Ovary (tissue), 9 donors: ENCODE results near the gene TPRG1L. TPM values are rescaled to one million over a fixed set of nuclear protein-coding genes. Genes with fewer than 3 reads are reported as not detected.

Experiments
- DNase-seq, 5 donors: peaks; one replicate each; pipeline ENCODE4 v3.0.0-alpha.2; 2019 to 2020
- H3K27ac ChIP-seq, 2 donors: fragments of 200-600 bp; one replicate each; pipeline versions ENCODE4 v1.5.1 to v1.8.0; 2019 to 2022
- H3K27me3 ChIP-seq: fragments of 200-600 bp; one replicate; pipeline ENCODE4 v1.8.0; 2022
- H3K36me3 ChIP-seq: fragments of 200-600 bp; sonication (generic); one replicate; pipeline ENCODE4 v1.5.1; 2019
- H3K4me1 ChIP-seq: one replicate; pipeline ENCODE4 v1.8.1; 2013; ENCODE audit warnings: mild to moderate bottlenecking, moderate library complexity; ENCODE audit not compliant: insufficient read depth
- H3K4me3 ChIP-seq: fragments of 200-600 bp; sonication (generic); one replicate; pipeline ENCODE4 v1.5.1; 2017
- H3K9me3 ChIP-seq, 2 donors: fragments of 200-600 bp in 1 of 2; sonication (generic) in 1 of 2; one replicate each; pipeline versions ENCODE4 v1.5.1 to v1.8.1; 2013 to 2019; ENCODE audit warnings: mild to moderate bottlenecking in 1 of 2, moderate library complexity in 1 of 2
- CTCF ChIP-seq, 3 donors: fragments of 450-650 bp in 2 of 3; fragments of 200-600 bp in 1 of 3; IDR thresholded peaks; one replicate each; pipeline versions ENCODE4 v1.5.1 to v1.8.0; 2016 to 2022; ENCODE audit warnings: antibody characterized with exemption in 3 of 3, mild to moderate bottlenecking in 1 of 3
- EP300 ChIP-seq: sonication (generic); formaldehyde crosslinking; IDR thresholded peaks from one replicate; pipeline ENCODE4 v1.6.1; 2017; ENCODE audit warnings: antibody characterized with exemption
- POLR2A ChIP-seq: fragments of 450-650 bp; IDR thresholded peaks from one replicate; pipeline ENCODE4 v1.6.1; 2017; ENCODE audit warnings: antibody characterized with exemption, mild to moderate bottlenecking, moderate library complexity
- WGBS, 3 donors: extraction: QIAGEN DNeasy Blood & Tissue Kit in 1 of 3; methylation state at CpG; one replicate each; pipeline versions ENCODE4 v1.1.5 to v1.1.7; 2013 to 2017; 5-methylcytosine and 5-hydroxymethylcytosine counted together
- intact Hi-C, 4 donors: fragments of 100-400 bp; cut with DNase I; formaldehyde crosslinking; loops; one replicate each; pipeline versions ENCODE4 v1.11.0 to v1.15.1; 2022 to 2023
- polyA plus RNA-seq, 2 donors: library from polyadenylated mRNA; stranded (reverse); fragments of 200-250 nt in 1 of 2; fragments of 350-450 nt in 1 of 2; fragmentation: Illumina TruSeq in 1 of 2; extraction: RNeasy Lipid Tissue Mini Kit (QIAGEN cat#74804) in 1 of 2; gene quantifications; one replicate each; pipeline ENCODE4 v1.2.3, GENCODE V29; 2013 to 2014
- total RNA-seq, 7 donors: library from RNA; depleted of rRNA in 2 of 7; stranded (reverse); fragments of >200 nt in 2 of 7; fragmentation: NEBNext Ultra II Directional in 3 of 7; extraction: Animal tissue kit (Norgen Biotek cat#: 25700) in 3 of 7; gene quantifications; one replicate each; pipeline versions ENCODE4 v1.1.0 to v1.2.4, GENCODE V29; 2016 to 2023
- donor health status: DM: no; HTN: no; CAD: no; lungs with moderate emphysema.
- donor health status: DM: no; HTN: no; CAD: no.
- donor health status: Bipolar disorder and iron deficiency.
- donor health status: DM: yes; HTN: yes; CAD: no.
- donor health status: DM: no; HTN: no; CAD: no.
- donor health status: DM: yes; HTN: yes; CAD: no.

Gene TPRG1L
- total and polyA plus RNA-seq, 9 donors = 25.3 to 71.5 (median 44.2) TPM

GRCh38 chr1:3585940-3586568 is 38.8 kb upstream of the TPRG1L start:
- no peak for DNase-seq
- Histone ChIP-seq H3K27ac (no peak overlapping the region), H3K4me1 (no peaks in the 10 kb centered on the region), H3K9me3 (no peaks in the 10 kb centered on the region), H3K27me3 (no peaks in the 10 kb centered on the region), H3K36me3 (no peaks in the 10 kb centered on the region), H3K4me3 (no peak overlapping the region)
- 86 to 91% (median 89%) methylated on average over 19 of the region's 19 CpGs for WGBS, 3 donors
- intact Hi-C loops = no loop called here
- no peak for TF ChIP-seq CTCF (IDR thresholded peaks at IDR 0.05)

- no peaks in the 10 kb centered on the region for H3K4me1 ChIP-seq
- 42 to 58% (median 52%) methylated on average over 24 of the region's 24 CpGs for WGBS, 3 donors
Observed at GRCh38 chr1:3586986-3587759, 37.6 kb upstream of the TPRG1L start.

GRCh38 chr1:3588395-3588794 is 36.4 kb upstream of the TPRG1L start:
- H3K9me3 ChIP-seq = no peaks in the 10 kb centered on the region
- H3K36me3 ChIP-seq = no peaks in the 10 kb centered on the region
- intact Hi-C loops = no loop called here
- H3K4me1 ChIP-seq = no peaks in the 10 kb centered on the region
- no peak overlapping the region for H3K4me3 ChIP-seq
- H3K27me3 ChIP-seq = no peaks in the 10 kb centered on the region
- no peak overlapping the region for H3K27ac ChIP-seq
- 86 to 92% (median 90%) methylated on average over 5 of the region's 5 CpGs for WGBS, 3 donors
- TF ChIP-seq CTCF (IDR thresholded peaks at IDR 0.05) = no peak
- TF ChIP-seq POLR2A = no peak
- TF ChIP-seq EP300 = no peak
- DNase-seq = no peak

More at GRCh38 chr1:3586986-3587759, 37.6 kb upstream of the TPRG1L start:
- DNase-seq = no peak
- Histone ChIP-seq H3K4me3 (no peak overlapping the region), H3K9me3 (no peaks in the 10 kb centered on the region), H3K27ac (no peak overlapping the region), H3K36me3 (no peaks in the 10 kb centered on the region), H3K27me3 (no peaks in the 10 kb centered on the region)
- TF ChIP-seq EP300 (no peak), POLR2A (no peak), CTCF (IDR thresholded peaks at IDR 0.05) (no peak)
- intact Hi-C loops = no loop called here

GRCh38 chr1:3590139-3590763 is 34.6 kb upstream of the TPRG1L start:
- no peaks in the 10 kb centered on the region for H3K27me3 ChIP-seq

More at GRCh38 chr1:3590139-3590763, 34.6 kb upstream of the TPRG1L start:
- H3K4me1 ChIP-seq = no peaks in the 10 kb centered on the region
- WGBS, 3 donors = 40 to 62% (median 42%) methylated on average over 27 of the region's 27 CpGs
- H3K36me3 ChIP-seq = no peaks in the 10 kb centered on the region
- intact Hi-C loops = no loop called here
- no peak for DNase-seq
- H3K4me3 ChIP-seq = no peak overlapping the region
- no peaks in the 10 kb centered on the region for H3K9me3 ChIP-seq
- no peak for TF ChIP-seq POLR2A
- no peak for TF ChIP-seq EP300
- TF ChIP-seq CTCF (IDR thresholded peaks at IDR 0.05) = no peak
- H3K27ac ChIP-seq = no peak overlapping the region
